HG03103 (cell line): ENCODE measurements around the gene FAM117A.
"Not testable (repeated sequence)": the region's sequence is repeated elsewhere in the genome, so short reads cannot be mapped to it uniquely, and the experiment has no call there.

Experiments used
- ATAC-seq: cut with Tn5 transposase; IDR thresholded peaks from one replicate; pipeline ENCODE4 v1.9.1; 2021; ENCODE audit warnings: low read depth; ENCODE audit not compliant: unreplicated experiment

Gene FAM117A

GRCh38 chr17:49741692-49742076, 22.2 kb downstream of the FAM117A start:
- no peak for ATAC-seq

- no peak for ATAC-seq
These were observed 22.8 kb downstream of the FAM117A start for GRCh38 chr17:49741009-49741691.

GRCh38 chr17:49739641-49740271, 24.2 kb downstream of the FAM117A start:
- ATAC-seq: no peak

- no peak for ATAC-seq
These were observed 25.3 kb downstream of the FAM117A start for GRCh38 chr17:49738456-49739163.

- no peak for ATAC-seq
These were observed 29.1 kb downstream of the FAM117A start for GRCh38 chr17:49734515-49735490.

GRCh38 chr17:49731435-49731831, 32.5 kb downstream of the FAM117A start:
- no peak for ATAC-seq

GRCh38 chr17:49730785-49731434, 33.0 kb downstream of the FAM117A start:
- ATAC-seq: no peak

- ATAC-seq: no peak
These were observed 33.7 kb downstream of the FAM117A start for GRCh38 chr17:49730078-49730784.

- no peak for ATAC-seq
These were observed 34.9 kb downstream of the FAM117A start for GRCh38 chr17:49729069-49729468.

- no peak for ATAC-seq
These were observed 35.5 kb downstream of the FAM117A start for GRCh38 chr17:49728425-49728824.

GRCh38 chr17:49727380-49727779, 36.6 kb downstream of the FAM117A start:
- no peak for ATAC-seq

GRCh38 chr17:49725452-49726130, 38.3 kb downstream of the FAM117A start:
- ATAC-seq: no peak

- not testable (repeated sequence) for ATAC-seq
These were observed 39.4 kb downstream of the FAM117A start for GRCh38 chr17:49724552-49724951.

- no peak for ATAC-seq
These were observed 40.5 kb downstream of the FAM117A start for GRCh38 chr17:49723423-49723822.

GRCh38 chr17:49722066-49722465, 41.9 kb downstream of the FAM117A start:
- no peak for ATAC-seq

- ATAC-seq: no peak
These were observed 46.5 kb downstream of the FAM117A start for GRCh38 chr17:49717371-49717861.

- ATAC-seq: no peak
These were observed 47.1 kb downstream of the FAM117A start for GRCh38 chr17:49716668-49717364.

- ATAC-seq: no peak
These were observed 48.1 kb downstream of the FAM117A start for GRCh38 chr17:49715717-49716279.
